NCI-H510A (cell line): ENCODE data around the gene CALN1.
"Not testable (repeated sequence)": the region's sequence is repeated elsewhere in the genome, so short reads cannot be mapped to it uniquely, and the experiment has no call there.

Experiments
- DNase-seq: peaks from one replicate; lab custom pipeline; 2025; lab: John Stamatoyannopoulos, UW

Gene CALN1

DNA sequence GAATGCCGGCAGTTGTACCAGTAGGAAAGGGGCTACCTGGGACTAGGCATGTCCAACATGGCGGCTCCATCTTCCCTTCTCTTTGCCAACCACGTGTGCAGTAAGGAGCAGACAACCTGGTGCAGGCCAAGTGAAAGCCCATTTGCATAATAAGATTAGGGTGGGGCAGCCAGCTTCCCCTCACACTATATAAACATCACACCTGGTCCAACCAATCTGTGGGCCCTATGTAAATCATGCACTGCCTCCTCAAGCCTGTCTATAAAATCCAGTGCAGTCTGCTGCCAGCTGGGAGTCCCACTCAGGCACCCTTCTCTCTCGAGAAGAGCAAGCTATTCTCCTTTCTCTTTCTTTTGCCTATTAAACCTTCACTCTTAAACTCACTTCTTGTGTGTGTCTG lies 429.3 kb downstream of the CALN1 start:
- DNase-seq, result no peak

DNA sequence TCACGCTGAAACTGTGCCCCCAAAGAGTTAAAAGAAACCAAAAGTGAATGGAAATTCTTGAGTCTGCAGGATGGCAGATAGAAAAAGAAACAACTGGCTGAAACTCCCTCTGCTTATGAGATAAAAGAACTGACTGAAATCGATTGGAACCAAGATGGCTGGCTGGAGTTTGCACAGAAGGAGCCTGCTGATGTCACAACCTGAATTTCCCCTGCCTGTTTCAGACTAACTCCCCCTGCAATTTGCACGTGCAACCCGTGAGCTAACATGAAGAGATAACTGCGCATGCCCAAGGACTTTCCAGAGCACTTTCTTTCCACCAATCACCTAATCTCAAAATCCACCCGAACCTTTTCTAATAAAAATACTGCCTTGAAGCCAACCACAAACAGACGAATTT lies 435.5 kb downstream of the CALN1 start:
- DNase-seq, result no peak

DNA sequence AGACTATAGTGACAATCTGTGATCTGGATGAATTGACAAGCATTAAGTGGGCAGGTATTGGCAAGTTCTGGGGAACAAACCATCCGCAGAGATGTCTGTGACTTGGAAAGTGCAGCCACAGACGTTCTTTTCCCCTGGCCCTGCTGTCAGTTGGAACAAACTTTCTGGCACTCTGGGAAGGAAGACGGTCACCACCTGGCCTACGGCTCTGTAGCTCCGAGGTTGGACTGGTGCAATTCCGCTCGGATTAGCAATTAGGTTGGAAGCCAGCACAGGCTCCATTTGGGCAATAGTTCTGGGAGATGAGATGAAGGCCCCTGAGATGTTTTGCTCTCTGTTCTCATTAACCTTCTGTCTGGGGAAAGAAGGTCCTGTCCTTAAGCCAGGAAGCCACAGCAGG lies 437.5 kb downstream of the CALN1 start:
- no peak for DNase-seq

DNA sequence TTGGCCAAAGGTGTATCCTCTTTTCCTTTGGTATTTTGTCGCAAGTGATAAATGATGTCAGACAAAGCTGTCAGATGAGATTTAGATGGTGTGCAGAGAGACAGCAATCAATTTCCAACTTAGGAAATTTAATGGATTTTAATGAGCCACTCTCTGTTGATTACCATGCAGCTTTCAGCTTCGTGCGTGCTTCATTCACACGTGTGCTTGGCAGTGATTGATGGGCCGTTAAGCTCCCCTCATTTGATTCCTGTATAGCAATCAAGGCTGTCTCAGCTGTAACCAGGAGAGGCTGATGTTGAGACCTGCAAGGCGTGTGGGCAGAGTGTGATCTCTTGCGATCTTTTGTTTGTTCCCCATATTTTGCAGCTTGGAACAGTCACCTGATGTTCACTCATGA lies 439.6 kb downstream of the CALN1 start:
- DNase-seq, result no peak

DNA sequence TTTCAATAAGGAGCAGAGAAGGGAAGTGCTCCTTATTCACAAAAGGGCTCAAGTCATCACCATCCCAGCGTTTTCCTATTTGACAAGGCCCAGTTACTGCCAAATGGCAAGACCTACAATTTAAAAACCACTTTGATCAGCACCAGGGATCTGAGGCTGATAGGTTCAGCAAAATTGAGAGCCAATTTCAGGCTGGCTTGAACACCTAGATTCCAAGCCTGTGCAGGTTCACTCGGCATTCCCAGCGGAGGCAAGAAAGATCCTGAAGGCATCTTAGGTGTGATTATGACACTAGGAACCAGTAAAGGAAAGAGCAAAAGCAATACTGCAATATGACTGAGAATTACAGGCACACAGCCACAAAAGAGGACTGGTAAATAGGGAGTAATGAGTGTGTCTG lies 441.4 kb downstream of the CALN1 start:
- DNase-seq, result no peak

DNA sequence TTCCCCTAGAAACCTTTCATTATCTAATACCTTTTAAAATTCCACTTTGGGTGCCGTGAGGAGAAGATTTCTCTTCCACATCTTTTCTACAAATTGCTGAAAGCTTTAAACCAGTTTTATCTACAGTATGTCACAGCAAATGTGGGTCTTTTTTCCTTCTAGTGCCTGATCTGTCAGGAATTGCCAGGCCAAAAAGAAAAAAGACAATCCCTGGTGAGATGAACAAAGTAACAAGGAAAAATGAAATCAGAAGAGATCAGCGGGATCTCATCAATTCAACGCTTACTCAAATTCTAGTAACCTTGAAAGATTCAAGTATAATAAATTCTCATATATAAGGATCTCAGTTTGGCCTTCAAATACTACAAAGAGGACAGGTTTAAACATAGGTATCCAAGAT lies 449.5 kb downstream of the CALN1 start:
- DNase-seq, result no peak

DNA sequence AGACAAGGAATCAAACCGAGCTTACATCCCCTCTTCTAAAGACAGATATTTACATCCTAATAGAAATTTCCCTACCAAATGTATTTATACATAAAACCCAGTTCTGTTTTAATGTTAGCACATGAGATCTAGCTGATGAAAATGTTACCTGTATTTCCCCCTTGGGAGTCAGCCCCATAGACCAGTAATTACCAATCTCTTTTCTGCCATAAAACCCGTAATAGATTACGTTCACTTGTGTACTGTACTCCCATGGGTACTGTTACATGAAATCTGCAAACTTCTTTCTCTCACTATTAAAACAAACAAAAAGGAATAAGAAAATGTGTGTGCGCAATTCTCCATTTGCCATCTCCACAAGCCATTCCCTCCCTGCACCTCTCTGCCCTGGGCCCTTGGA lies 450.9 kb downstream of the CALN1 start:
- DNase-seq, result no peak

DNA sequence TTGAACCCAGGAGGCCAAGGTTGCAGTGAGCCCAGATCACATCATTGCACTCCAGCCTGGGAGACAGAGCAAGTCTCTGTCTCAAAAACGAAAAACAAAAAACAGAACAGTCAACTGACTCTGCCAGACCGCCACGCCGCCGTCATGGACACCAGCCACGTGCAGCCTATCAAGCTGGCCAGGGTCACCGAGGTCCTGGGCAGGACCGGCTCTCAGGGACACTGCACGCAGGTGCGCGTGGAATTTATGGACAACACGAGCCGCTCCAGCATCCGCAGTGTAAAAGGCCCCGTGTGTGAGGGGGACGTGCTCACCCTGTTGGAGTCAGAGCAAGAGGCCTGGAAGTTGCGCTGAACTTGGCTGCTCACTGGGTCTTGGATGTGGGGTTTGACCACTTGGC lies 470.0 kb downstream of the CALN1 start:
- no peak for DNase-seq

DNA sequence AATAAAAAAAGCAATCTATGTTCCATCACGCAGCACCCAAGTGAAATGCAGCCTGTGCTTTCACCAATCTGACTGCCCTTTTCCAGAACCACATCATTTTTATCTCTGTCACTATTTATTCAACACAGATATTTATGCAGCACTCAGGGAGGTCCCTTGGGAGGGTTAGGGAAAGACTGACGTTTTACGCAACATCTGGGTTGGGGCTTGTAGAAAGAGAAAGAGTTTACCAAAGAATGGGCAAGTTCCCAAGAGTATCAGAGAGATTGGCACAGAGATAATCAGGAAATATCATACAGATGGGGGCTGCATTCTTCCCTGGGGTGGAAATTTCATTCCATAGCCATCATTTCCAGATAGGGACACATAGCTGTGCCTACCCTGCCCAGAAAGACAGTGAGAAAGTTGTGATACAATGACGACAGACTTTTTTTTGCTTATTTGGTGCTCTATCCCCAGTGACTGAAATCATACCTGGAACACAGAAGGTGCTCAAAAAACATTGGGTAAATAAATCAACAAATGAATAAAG lies 474.2 kb downstream of the CALN1 start:
- DNase-seq, result no peak

DNA sequence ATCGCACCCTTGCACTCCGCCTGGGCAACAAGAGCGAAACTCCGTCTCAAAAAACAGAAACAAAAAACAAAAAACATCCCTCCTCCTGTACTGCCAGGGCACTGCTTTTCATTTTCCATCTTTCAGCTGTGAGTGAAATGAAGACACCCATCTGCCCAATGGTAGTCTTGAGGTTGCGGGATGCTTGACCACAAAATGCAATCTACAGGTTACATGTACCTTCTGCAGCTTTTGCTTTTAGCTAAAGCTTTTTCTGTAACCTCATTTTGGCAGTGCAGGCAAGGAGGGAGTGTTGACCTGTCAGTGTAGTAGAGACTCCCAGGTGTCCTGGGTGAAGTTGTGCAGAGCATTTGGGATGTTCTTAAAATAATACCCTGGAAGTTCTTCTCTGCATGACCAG lies 476.5 kb downstream of the CALN1 start:
- no peak for DNase-seq

DNA sequence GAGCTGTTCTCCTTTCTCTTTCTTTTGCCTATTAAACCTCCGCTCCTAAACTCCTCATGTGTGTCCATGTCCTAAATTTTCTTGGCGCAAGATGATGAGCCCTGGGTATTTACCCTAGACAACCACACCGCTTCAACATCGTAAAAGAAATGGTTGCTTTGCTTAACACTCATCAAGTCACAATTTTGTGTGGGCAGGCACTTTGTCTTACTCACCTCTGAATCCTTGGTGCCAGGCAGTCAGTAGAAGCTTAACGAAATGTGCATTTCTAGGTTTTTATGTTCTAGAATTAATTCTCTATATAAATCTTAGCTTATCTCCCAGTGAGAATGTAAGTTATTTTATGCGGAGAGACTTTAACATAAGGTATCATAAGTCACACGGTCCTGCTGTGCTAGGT lies 478.7 kb downstream of the CALN1 start:
- no peak for DNase-seq

DNA sequence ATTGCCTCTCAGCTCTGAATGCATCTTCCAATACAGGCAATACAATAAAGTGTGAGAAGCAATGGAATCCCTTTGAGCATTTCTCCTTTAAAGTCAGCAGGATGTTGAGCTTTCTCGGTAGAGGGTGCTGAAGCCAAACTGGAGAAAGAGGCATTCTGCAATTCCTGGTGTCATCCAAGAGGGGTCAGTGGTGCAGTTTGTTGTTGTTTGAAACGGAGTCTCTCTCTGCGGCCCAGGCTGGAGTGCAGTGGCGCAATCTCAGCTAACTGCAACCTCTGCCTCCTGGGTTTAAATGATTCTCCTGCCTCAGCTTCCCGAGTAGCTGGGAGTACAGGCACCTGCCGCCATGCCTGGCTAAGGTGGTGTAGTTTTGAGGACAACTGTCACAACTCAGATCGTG lies 486.5 kb downstream of the CALN1 start:
- no peak for DNase-seq

DNA sequence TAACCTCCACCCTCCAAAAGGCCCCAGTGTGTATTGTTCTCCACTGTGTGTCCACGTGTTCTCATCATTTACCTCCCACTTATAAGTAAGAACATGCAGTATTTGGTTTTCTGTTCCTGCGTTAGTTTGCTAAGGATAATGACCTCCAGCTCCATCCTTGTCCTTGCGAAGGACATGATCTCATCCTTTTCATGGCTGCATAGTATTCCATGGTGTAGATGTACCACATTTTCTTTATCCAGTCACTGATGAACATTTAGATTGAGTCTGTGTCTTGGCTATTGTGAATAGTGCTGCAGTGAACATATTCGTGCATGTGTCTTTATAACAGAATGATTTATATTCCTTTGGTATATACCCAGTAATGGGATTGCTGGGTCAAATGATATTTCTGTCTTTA lies 497.9 kb downstream of the CALN1 start:
- not testable (repeated sequence) for DNase-seq

DNA sequence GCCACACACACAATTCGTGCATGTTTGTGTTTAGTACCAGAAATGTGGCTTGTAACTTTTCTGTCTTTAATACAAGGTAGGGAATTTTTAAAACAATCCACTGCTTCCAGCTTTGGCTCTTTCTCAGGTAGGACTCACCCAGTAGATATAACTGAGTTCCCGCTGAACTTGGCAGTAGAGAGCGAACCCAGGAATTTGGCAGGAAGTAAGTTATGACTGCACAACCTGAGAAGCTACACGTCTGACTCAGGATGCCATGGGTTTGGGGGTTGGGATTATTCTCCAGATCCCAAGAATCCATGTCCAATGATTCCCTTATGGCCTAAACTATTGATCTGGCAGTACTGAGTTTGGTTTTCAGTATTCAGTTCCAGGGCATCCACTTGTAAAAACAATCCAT lies 499.7 kb downstream of the CALN1 start:
- DNase-seq, result no peak

DNA sequence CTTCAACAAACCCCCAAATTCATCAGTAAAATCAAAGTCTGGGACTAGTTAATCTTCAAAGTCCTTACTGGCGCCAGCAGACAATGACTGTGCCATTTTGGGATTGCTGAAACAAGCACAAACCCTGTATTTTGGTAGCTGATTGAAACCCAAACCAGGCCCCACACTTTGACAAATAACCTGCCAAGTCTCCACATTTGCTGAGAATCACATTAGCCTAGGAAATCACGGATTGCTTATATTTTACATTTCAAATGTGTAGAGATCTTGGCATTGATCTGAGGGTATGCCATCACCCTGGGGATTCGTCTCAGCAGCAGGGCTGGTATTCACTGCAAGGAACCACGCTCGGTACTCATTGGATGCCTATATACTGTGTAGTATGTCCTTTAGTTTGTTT lies 501.1 kb downstream of the CALN1 start:
- DNase-seq, result no peak

DNA sequence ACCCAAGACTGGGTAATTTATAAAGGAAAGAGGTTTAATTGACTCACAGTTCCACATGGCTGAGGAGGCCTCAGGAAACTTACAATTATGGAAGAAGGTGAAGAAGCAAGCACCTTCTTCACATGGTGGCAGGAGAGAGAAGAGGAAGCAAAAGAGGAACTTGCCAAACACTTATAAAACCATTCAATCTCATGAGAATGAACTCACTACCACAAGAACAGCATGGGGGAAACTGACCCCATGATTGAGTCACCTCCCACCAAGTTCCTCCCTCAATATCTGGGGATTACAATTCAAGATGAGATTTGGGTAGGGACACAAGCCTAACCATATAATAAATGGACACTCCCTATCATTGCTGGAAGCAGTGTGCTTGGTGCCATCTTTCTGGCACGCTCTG lies 506.3 kb downstream of the CALN1 start:
- DNase-seq, result no peak

DNA sequence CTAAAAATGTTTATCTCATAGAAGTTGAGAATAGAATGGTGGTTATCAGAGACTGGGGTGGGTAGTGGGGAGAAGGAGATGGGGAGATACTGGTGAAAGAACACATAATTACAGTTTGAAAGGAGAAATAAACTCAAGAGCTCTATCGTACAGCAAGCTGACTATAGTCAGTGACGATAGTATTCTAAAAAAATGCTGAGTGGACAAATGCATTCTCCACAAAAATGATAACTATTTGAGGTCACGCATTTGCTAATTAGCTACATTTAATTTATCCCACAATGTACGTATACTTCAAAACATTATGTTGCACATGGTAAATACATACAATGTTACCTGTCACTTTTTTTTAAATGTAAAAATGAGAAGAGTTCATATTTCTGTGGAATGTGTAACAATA lies 507.7 kb downstream of the CALN1 start:
- DNase-seq, result no peak

DNA sequence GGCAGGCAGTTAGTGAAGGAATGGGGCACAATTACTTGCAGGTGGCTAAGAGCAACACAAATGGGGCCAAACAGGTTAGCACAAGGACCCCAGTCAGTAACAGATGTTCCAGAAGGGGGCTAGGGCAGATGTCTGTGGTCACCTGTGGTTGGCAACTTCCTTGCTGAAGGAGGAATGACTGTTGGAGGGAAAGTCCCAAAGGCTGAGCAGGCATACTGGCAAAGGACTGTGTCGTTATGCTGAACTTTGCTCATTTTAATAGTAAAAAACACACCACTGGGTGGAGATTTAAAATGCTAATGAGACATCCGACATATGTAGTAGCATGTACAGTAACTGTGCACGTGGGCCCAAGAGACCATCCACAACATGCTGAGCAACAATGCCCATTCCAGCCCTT lies 511.6 kb downstream of the CALN1 start:
- DNase-seq, result no peak

DNA sequence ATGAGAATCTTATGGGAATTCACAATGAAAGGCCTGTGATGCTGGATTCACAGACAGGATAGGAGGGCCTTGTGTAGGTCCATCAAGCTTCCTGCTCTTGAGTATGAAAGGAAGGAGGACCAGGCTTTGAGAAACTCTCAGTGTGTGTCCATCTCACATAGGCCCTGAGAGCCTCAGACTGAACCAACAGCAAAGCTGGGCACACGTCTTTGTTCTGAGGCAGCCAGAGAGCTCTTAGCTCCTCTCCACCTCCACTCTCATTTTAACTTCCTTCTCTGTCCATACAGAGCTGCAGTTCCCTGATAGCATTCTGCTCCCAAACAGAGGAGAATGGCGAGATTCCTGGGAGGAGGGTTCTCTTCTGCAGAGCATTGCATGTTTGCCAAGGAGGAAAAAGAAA lies 515.6 kb downstream of the CALN1 start:
- no peak for DNase-seq

DNA sequence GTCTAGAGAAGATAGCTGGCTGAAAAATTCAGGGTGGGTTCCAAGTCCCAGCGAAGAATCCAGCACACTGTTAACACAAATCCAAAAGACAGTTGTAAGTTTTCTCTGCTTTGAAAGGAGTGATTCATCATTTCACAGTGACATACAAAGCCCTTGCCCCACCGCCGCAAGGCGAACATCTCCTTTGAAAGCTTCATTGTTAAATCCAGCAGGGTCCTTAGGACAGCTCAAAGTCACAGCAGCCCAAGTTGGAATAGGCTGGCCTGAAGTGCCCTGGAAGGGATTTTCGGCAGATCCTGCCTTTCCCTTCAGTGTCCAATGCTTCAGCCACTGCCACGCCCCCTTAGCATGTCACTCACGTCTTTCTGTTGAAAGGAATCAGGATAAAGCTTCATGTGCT lies 526.1 kb downstream of the CALN1 start:
- no peak for DNase-seq

DNA sequence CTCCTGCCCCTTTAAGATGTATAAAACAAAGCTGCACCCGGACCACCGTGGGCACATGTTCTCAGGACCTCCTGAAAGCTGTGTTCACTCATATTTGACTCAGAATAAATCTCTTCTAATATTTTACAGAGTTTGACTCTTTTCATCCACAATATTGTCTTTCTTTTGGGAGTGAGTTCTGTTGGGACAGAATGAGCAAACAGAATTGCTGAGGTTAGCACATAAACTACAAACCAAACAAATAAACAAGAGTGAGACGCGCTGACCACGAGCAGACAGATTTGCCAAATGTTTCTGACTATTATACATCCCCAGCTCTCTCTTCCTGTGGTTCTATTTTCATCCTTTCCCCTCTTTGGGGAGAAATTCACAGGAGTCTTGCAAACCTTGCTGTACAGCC lies 526.7 kb downstream of the CALN1 start:
- no peak for DNase-seq

DNA sequence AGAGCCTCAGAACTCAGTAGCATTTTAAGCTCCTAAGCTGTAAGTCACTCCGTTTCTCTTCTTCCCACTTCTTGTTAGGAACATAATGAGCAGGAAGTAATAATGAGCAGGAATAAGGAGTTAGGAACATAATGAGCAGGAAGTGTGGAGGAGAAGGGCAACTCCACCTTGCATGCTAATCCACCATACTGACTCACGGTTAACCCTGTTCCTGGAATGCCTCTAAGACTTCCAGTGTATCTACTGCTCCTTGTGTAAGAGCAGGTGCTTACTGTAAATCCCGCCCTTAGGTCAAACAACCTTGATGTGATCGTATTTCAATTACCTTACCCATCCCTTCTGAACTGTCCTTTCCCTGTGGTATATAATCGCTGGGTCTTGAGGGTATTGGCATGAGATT lies 528.7 kb downstream of the CALN1 start:
- DNase-seq, result no peak

DNA sequence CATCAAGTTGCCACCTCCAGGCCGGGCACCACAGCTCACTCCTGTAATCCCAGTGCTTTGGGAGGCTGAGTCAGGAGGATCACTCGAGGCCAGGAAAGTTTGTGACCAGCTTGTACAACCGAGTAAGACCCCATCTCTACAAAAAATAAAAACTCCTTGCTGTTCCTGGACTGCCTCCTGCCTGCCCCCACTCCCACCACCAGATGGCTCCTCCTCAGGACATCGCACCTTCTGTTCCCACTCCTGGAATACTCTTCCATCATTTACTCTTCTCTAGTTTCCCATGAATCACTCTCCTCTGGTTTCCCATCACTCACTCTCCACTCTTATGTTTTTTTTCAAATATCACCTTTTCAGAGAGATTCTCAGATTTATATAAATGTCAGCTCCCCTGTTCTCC lies 540.7 kb downstream of the CALN1 start:
- DNase-seq, result no peak

DNA sequence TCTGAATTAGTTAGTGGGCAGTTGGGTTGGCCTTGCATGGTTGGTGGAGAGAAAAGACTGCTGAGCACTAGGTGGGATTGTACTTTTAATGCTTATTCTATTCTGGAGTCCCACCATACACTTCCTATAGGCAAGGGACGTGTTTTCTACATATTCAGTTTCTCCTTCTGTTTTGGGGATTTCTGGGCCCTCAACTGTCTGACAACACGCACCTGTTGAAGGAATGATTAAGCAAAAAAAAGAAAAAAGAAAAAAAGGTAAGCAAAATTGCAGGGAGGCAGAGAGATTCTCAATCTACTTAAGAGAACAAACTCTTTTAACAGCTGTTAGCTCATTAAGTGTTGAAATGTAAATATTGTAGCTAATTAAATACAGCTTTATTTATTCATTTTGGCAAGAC lies 541.3 kb downstream of the CALN1 start:
- DNase-seq, result no peak

DNA sequence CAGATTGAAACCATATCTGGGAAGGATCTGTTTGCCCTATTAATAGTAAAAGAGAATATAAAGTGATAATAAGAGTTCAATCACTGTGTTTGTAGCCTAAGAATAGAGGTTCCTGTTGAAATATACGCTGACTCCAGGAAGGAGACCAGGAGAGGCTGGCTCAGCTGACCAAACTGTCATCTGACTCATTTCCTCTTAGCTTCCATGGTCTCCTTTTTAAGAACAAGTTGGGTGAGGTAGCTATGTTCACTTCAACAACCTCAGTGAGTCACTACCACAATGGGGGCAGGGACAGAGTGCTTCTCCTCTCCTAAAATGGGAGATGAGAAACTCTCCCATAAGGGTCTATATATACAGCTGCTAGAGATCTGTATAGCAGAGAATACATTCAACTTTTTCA lies 543.3 kb downstream of the CALN1 start:
- no peak for DNase-seq
